ENCODE data around the gene UMODL1.

The UMODL1 gene

DNA sequence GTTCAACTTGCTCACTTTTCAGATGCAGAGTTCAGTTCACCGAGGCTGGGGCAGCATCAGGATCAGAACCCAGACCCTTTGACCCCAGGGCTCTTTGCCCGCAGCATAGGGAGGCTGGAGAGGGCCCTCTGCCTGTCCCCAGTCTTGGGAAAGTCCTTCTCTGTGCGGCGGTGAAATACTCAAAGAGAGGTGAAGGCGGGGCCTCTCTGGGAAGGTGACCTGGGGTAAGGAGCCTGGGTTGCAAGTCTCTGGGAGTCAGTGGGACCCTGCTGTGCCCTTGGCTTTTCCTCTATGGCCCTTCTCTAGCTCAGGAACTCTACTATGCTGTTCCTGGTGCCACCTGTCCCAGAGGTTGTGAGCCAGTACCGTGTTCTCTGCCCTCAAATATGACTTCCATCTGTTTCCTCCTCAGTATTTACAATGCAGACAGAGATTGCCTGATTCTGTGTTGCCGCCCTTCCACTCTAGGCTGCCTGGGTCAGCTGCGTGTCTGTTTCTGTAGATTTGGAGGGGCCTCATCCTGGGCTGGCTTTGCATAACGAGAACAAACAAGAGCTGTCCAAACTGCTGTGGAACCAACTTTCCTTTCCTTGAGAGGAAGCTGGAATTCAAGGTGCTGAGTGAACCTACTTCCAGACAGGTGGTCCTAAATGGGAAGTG lies 42.2 kb upstream of the UMODL1 start:
- TF ChIP-seq POLR2A (IDR thresholded peaks at IDR 0.05; ENCODE audit: low read depth, low read length) (no peak), SPI1 (IDR thresholded peaks at IDR 0.05; ENCODE audit: low read depth, low read length) (no peak), POLR2AphosphoS5 (IDR thresholded peaks at IDR 0.05; ENCODE audit: low read depth, low read length) (no peak), TAF1 (IDR thresholded peaks at IDR 0.05; ENCODE audit: low read depth, low read length) (no peak), POU2F2 (IDR thresholded peaks at IDR 0.05; ENCODE audit: low read depth, low read length) (no peak)
- FAIRE-seq (no peak), DNase-seq (ENCODE audit: insufficient read length, low spot score) (no peak)

GRCh38 chr21:42030311-42030710 lies 40.8 kb upstream of the UMODL1 start:
- no peak for FAIRE-seq
- DNase-seq (ENCODE audit: insufficient read length, low spot score) = no peak
- no peak for TF ChIP-seq POU2F2 (IDR thresholded peaks at IDR 0.05; ENCODE audit: low read depth, low read length)

GRCh38 chr21:42031241-42031640 lies 39.9 kb upstream of the UMODL1 start:
- FAIRE-seq (no peak), DNase-seq (ENCODE audit: insufficient read length, low spot score) (no peak)
- TF ChIP-seq PAX5 (IDR thresholded peaks at IDR 0.05; ENCODE audit: insufficient read depth, low read length, severe bottlenecking) (no peak), POLR2A (IDR thresholded peaks at IDR 0.05; ENCODE audit: low read depth, low read length) (no peak), TAF1 (IDR thresholded peaks at IDR 0.05; ENCODE audit: low read depth, low read length) (no peak), SPI1 (IDR thresholded peaks at IDR 0.05; ENCODE audit: low read depth, low read length) (no peak), POU2F2 (IDR thresholded peaks at IDR 0.05; ENCODE audit: low read depth, low read length) (no peak), POLR2AphosphoS5 (IDR thresholded peaks at IDR 0.05; ENCODE audit: low read depth, low read length) (no peak)

DNA sequence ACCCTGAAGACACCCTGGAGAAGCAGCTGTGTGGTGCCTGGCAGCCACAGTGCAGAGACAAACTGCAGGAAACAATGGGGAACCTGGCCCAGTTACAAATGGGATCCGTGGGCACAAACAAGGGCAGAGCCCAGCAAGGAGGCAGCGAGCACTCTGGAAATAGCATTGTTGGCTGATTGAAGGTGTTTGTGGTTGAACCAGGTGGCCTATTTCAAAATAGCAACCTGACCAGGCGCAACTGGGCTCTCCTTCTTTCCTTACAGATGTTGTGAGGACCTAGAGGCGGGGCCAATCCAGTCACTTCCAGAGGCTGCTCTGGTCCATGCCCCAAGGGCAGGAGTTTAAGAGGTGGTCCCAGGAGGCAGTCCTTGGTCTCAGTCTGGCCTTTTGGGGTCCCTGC lies 39.3 kb upstream of the UMODL1 start:
- FAIRE-seq (peak; percentile 81), DNase-seq (ENCODE audit: insufficient read length, low spot score) (no peak)

DNA sequence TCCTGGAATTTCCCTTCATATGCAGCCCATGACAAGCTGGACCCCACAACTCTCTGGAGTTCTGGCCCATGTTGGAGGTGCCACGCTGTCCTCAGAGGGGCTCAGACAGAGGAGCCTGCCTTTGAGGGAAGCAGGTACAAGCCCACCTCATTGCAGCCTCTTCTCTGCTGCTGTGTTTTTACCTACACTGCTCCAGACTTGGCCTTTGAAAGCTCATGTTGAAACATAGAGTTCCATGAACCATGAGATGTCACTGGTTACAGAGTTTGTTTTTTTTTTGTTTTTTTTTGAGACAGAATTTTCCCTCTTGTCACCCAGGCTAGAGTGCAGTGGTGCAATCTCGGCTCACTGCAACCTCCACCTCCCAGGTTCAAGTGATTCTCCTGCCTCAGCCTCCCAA lies 38.9 kb upstream of the UMODL1 start:
- FAIRE-seq (no peak), DNase-seq (ENCODE audit: insufficient read length, low spot score) (no peak)
- TF ChIP-seq PAX5 (IDR thresholded peaks at IDR 0.05; ENCODE audit: insufficient read depth, low read length, severe bottlenecking) (no peak), TAF1 (IDR thresholded peaks at IDR 0.05; ENCODE audit: low read depth, low read length) (no peak), SPI1 (IDR thresholded peaks at IDR 0.05; ENCODE audit: low read depth, low read length) (no peak), POLR2A (IDR thresholded peaks at IDR 0.05; ENCODE audit: low read depth, low read length) (no peak), POLR2AphosphoS5 (IDR thresholded peaks at IDR 0.05; ENCODE audit: low read depth, low read length) (no peak), POU2F2 (IDR thresholded peaks at IDR 0.05; ENCODE audit: low read depth, low read length) (no peak)

More for the DNA sequence above, 39.3 kb upstream of the UMODL1 start:
- TF ChIP-seq POLR2A (IDR thresholded peaks at IDR 0.05; ENCODE audit: low read depth, low read length) = no peak
- TF ChIP-seq PAX5 (IDR thresholded peaks at IDR 0.05; ENCODE audit: insufficient read depth, low read length, severe bottlenecking) = no peak
- no peak for TF ChIP-seq POLR2AphosphoS5 (IDR thresholded peaks at IDR 0.05; ENCODE audit: low read depth, low read length)
- no peak for TF ChIP-seq SPI1 (IDR thresholded peaks at IDR 0.05; ENCODE audit: low read depth, low read length)
- TF ChIP-seq POU2F2 (IDR thresholded peaks at IDR 0.05; ENCODE audit: low read depth, low read length) = no peak
- no peak for TF ChIP-seq TAF1 (IDR thresholded peaks at IDR 0.05; ENCODE audit: low read depth, low read length)

DNA sequence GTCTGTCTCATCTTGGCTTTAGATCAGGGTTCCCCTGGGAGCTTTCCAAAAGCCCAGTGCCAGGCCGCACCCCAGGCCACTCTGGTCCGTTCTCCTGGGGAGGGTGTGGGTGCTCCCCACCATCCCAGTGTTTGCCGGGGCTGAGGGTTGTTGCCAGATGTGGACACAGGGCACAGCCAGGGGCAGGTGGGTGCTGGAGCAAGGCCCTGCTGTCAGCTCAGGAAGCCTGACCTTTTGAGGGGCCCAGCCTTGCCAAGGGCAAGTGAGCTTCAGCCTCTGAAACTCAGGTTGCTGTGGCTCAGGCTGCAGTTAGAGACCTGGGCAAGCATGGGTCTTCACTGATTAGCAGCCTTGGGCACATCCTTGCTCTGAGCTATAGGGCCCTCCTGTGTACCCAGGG lies 38.1 kb upstream of the UMODL1 start:
- TF ChIP-seq SPI1 (IDR thresholded peaks at IDR 0.05; ENCODE audit: low read depth, low read length) (no peak), POLR2A (IDR thresholded peaks at IDR 0.05; ENCODE audit: low read depth, low read length) (no peak)
- FAIRE-seq (no peak), DNase-seq (ENCODE audit: insufficient read length, low spot score) (no peak)

DNA sequence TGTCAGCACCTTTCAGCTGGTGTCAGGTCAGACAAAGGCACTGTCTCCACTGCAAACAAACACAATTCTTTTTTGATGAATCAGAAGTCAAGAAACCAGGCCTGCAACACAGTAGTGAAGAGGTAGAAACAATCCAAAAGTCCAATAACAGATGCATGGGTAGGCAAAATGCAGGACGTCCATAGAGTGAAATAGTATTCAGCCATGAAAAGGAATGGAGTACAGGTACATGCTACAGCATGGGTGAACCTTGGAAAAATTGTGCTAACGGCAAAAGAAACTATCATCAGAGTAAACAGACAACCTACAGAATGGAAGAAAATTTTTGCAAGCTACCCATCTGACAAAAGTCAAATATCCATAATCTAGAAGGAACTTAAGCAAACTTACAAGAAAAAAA lies 34.8 kb upstream of the UMODL1 start:
- TF ChIP-seq POU2F2 (IDR thresholded peaks at IDR 0.05; ENCODE audit: low read depth, low read length) (no peak), SPI1 (IDR thresholded peaks at IDR 0.05; ENCODE audit: low read depth, low read length) (no peak)
- DNase-seq (ENCODE audit: insufficient read length, low spot score) = no peak
- no peak for FAIRE-seq

- TF ChIP-seq POU2F2 (IDR thresholded peaks at IDR 0.05; ENCODE audit: low read depth, low read length) = no peak
- TF ChIP-seq PAX5 (IDR thresholded peaks at IDR 0.05; ENCODE audit: insufficient read depth, low read length, severe bottlenecking) = no peak
- TF ChIP-seq POLR2A (IDR thresholded peaks at IDR 0.05; ENCODE audit: low read depth, low read length) = no peak
- no peak for TF ChIP-seq POLR2AphosphoS5 (IDR thresholded peaks at IDR 0.05; ENCODE audit: low read depth, low read length)
- no peak for TF ChIP-seq TAF1 (IDR thresholded peaks at IDR 0.05; ENCODE audit: low read depth, low read length)
- TF ChIP-seq SPI1 (IDR thresholded peaks at IDR 0.05; ENCODE audit: low read depth, low read length) = 0 out of 2 replicates have a peak, but pooled peaks have one; percentile 34
- DNase-seq (ENCODE audit: insufficient read length, low spot score) = no peak
- peak; percentile 26 for FAIRE-seq
Measured at GRCh38 chr21:42037516-42037915, 33.6 kb upstream of the UMODL1 start.

DNA sequence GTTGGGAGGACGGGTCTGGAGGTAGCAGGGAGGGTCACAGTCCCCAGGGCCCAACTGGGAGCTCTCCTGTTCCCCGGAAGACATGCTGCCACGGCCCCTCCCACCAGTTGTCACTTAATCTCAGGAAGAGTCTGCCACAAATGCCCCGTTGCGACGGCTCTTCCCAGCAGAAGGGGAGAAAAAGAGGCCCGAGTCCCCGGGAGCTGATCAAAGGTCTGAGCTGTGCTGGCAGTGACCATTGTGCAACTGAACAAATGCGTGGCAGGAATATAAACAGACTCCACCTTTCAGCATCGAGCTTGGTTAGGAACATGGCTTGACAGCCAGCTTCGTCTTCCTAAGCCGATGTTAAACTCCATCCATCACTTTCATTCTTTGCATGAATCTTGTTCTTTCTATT lies 33.2 kb upstream of the UMODL1 start:
- TF ChIP-seq POLR2A (IDR thresholded peaks at IDR 0.05; ENCODE audit: low read depth, low read length) = no peak
- no peak for TF ChIP-seq SPI1 (IDR thresholded peaks at IDR 0.05; ENCODE audit: low read depth, low read length)
- no peak for TF ChIP-seq PAX5 (IDR thresholded peaks at IDR 0.05; ENCODE audit: insufficient read depth, low read length, severe bottlenecking)
- TF ChIP-seq TAF1 (IDR thresholded peaks at IDR 0.05; ENCODE audit: low read depth, low read length) = no peak
- TF ChIP-seq POU2F2 (IDR thresholded peaks at IDR 0.05; ENCODE audit: low read depth, low read length) = no peak
- no peak for TF ChIP-seq POLR2AphosphoS5 (IDR thresholded peaks at IDR 0.05; ENCODE audit: low read depth, low read length)
- FAIRE-seq = no peak
- no peak for DNase-seq (ENCODE audit: insufficient read length, low spot score)

- TF ChIP-seq TAF1 (IDR thresholded peaks at IDR 0.05; ENCODE audit: low read depth, low read length) (no peak), PAX5 (IDR thresholded peaks at IDR 0.05; ENCODE audit: insufficient read depth, low read length, severe bottlenecking) (no peak), POLR2A (IDR thresholded peaks at IDR 0.05; ENCODE audit: low read depth, low read length) (no peak), POU2F2 (IDR thresholded peaks at IDR 0.05; ENCODE audit: low read depth, low read length) (no peak), SPI1 (IDR thresholded peaks at IDR 0.05; ENCODE audit: low read depth, low read length) (no peak), POLR2AphosphoS5 (IDR thresholded peaks at IDR 0.05; ENCODE audit: low read depth, low read length) (no peak)
- no peak for DNase-seq (ENCODE audit: insufficient read length, low spot score)
- FAIRE-seq = no peak
Measured at GRCh38 chr21:42038393-42038792, 32.7 kb upstream of the UMODL1 start.
